ENCODE data around the gene LRRC53. TPM values are rescaled to one million over a fixed set of nuclear protein-coding genes. Genes with fewer than 3 reads are reported as not detected.

The LRRC53 gene
- total and polyA plus RNA-seq, 2 experiments from 2014 or later, result not detected

- Histone ChIP-seq H3K9me3 (ENCODE audit: low read depth) (no peaks in the 10 kb centered on the region), H3K27ac (no peak overlapping the region), H4K20me1 (ENCODE audit: insufficient read depth, poor library complexity, severe bottlenecking) (no peaks in the 10 kb centered on the region), H2AFZ (no peak overlapping the region), H3K4me3 (no peak overlapping the region), H3K27me3 (no peaks in the 10 kb centered on the region), H3K4me1 (ENCODE audit: insufficient read depth) (peaks cover 9% of the 10 kb centered on the region), H3K79me2 (no peaks in the 10 kb centered on the region), H3K36me3 (replicated peaks; ENCODE audit: insufficient read depth, low read depth) (no peaks in the 10 kb centered on the region), H3K9me2 (replicated peaks; ENCODE audit: insufficient read depth) (no peaks in the 10 kb centered on the region), H3K4me2 (no peak overlapping the region)
- WGBS (ENCODE audit: low lambda C conversion rate, missing lambda C conversion rate), result 49% methylated on average over 4 of the region's 4 CpGs
- TF ChIP-seq EZH2 (IDR thresholded peaks at IDR 0.05; ENCODE audit: borderline replicate concordance) (no peak), EZH2phosphoT487 (IDR thresholded peaks at IDR 0.05; ENCODE audit: low read depth, severe bottlenecking, unreplicated experiment) (no peak), CTCF (IDR thresholded peaks at IDR 0.05; ENCODE audit: poor library complexity) (no peak)
- no peak for DNase-seq (ENCODE audit: low spot score)
These were observed 82.0 kb downstream of the LRRC53 start for GRCh38 chr1:74430342-74430934.

- no peak overlapping the region for H2AFZ ChIP-seq
- DNase-seq (ENCODE audit: low spot score), result no peak
- no peaks in the 10 kb centered on the region for H3K9me3 ChIP-seq (ENCODE audit: low read depth)
- no peak overlapping the region for H3K4me2 ChIP-seq
- H3K27ac ChIP-seq, result no peak overlapping the region
- H3K27me3 ChIP-seq, result no peaks in the 10 kb centered on the region
- H3K4me1 ChIP-seq (ENCODE audit: insufficient read depth), result peaks cover 9% of the 10 kb centered on the region
- WGBS (ENCODE audit: low lambda C conversion rate, missing lambda C conversion rate), result 69% methylated on average over 3 of the region's 3 CpGs
- no peaks in the 10 kb centered on the region for H3K36me3 ChIP-seq (replicated peaks; ENCODE audit: insufficient read depth, low read depth)
- no peaks in the 10 kb centered on the region for H3K79me2 ChIP-seq
- no peaks in the 10 kb centered on the region for H4K20me1 ChIP-seq (ENCODE audit: insufficient read depth, poor library complexity, severe bottlenecking)
- TF ChIP-seq EZH2 (IDR thresholded peaks at IDR 0.05; ENCODE audit: borderline replicate concordance) (no peak), CTCF (IDR thresholded peaks at IDR 0.05; ENCODE audit: poor library complexity) (no peak), EZH2phosphoT487 (IDR thresholded peaks at IDR 0.05; ENCODE audit: low read depth, severe bottlenecking, unreplicated experiment) (no peak)
- no peak overlapping the region for H3K4me3 ChIP-seq
- no peaks in the 10 kb centered on the region for H3K9me2 ChIP-seq (replicated peaks; ENCODE audit: insufficient read depth)
These were observed 82.8 kb downstream of the LRRC53 start for GRCh38 chr1:74429580-74429979.

- no peaks in the 10 kb centered on the region for H4K20me1 ChIP-seq (ENCODE audit: insufficient read depth, poor library complexity, severe bottlenecking)
- no peak overlapping the region for H3K27ac ChIP-seq
- H3K4me1 ChIP-seq (ENCODE audit: insufficient read depth), result peaks cover 9% of the 10 kb centered on the region
- H2AFZ ChIP-seq, result no peak overlapping the region
- 68% methylated on average over 1 of the region's 1 CpG for WGBS (ENCODE audit: low lambda C conversion rate, missing lambda C conversion rate)
- TF ChIP-seq EZH2 (IDR thresholded peaks at IDR 0.05; ENCODE audit: borderline replicate concordance) (no peak), CTCF (IDR thresholded peaks at IDR 0.05; ENCODE audit: poor library complexity) (no peak), EZH2phosphoT487 (IDR thresholded peaks at IDR 0.05; ENCODE audit: low read depth, severe bottlenecking, unreplicated experiment) (no peak)
- no peaks in the 10 kb centered on the region for H3K27me3 ChIP-seq
- H3K4me2 ChIP-seq, result no peak overlapping the region
- no peak overlapping the region for H3K4me3 ChIP-seq
- H3K36me3 ChIP-seq (replicated peaks; ENCODE audit: insufficient read depth, low read depth), result no peaks in the 10 kb centered on the region
- no peaks in the 10 kb centered on the region for H3K9me2 ChIP-seq (replicated peaks; ENCODE audit: insufficient read depth)
- H3K79me2 ChIP-seq, result no peaks in the 10 kb centered on the region
- DNase-seq (ENCODE audit: low spot score), result no peak
- no peaks in the 10 kb centered on the region for H3K9me3 ChIP-seq (ENCODE audit: low read depth)
These were observed 84.7 kb downstream of the LRRC53 start for GRCh38 chr1:74427681-74428080.

Measured in hepatocyte (in vitro differentiated cells).